VCaP (cell line): ENCODE measurements around the gene SHCBP1.

ENCODE experiments used
- H3K27ac ChIP-seq: fragments of 450-650 bp; 2 replicates; pipeline ENCODE4 v1.5.1; 2017
- CTCF ChIP-seq: fragments of 450-650 bp; conservative IDR thresholded peaks from 2 replicates; pipeline ENCODE4 v1.5.1; 2017; ENCODE audit warnings: mild to moderate bottlenecking, moderate library complexity

SHCBP1 gene

GRCh38 chr16:46621006-46621933 lies at the start of gene SHCBP1:
SHCBP1 (minus strand) TSS chr16:46621379; CDS start chr16:46621359, 20 bp downstream.
- no peak for TF ChIP-seq CTCF
- H3K27ac ChIP-seq: peak within 1 kb of the TSS; percentile 49; the same call in 1 of the 2 replicates

- TF ChIP-seq CTCF: no peak
- no peak overlapping the region for H3K27ac ChIP-seq
These were observed 40.9 kb upstream of the SHCBP1 start for GRCh38 chr16:46662123-46662522.

GRCh38 chr16:46658925-46659324 lies 37.7 kb upstream of the SHCBP1 start:
- no peak overlapping the region for H3K27ac ChIP-seq
- TF ChIP-seq CTCF: no peak

- H3K27ac ChIP-seq: no peak overlapping the region
- no peak for TF ChIP-seq CTCF
These were observed 30.1 kb upstream of the SHCBP1 start for GRCh38 chr16:46651305-46651704.

GRCh38 chr16:46650254-46650623 lies 29.1 kb upstream of the SHCBP1 start:
- TF ChIP-seq CTCF: no peak
- H3K27ac ChIP-seq: no peak overlapping the region

- no peak for TF ChIP-seq CTCF
These were observed 28.5 kb upstream of the SHCBP1 start for GRCh38 chr16:46649588-46650253.

GRCh38 chr16:46648656-46649055 lies 27.5 kb upstream of the SHCBP1 start:
- H3K27ac ChIP-seq: no peak overlapping the region
- no peak for TF ChIP-seq CTCF

More at GRCh38 chr16:46649588-46650253, 28.5 kb upstream of the SHCBP1 start:
- no peak overlapping the region for H3K27ac ChIP-seq
